HPDE6-E6E7 (cell line): ENCODE measurements around the gene C5.

Experiments used
- DNase-seq: peaks from one replicate; pipeline ENCODE4 v3.0.0; 2011; ENCODE audit warnings: missing footprints; ENCODE audit errors: extremely low spot score

Gene C5

GRCh38 chr9:120925535-120926396 is 124.3 kb downstream of the C5 start:
- no peak for DNase-seq

GRCh38 chr9:120924698-120925534 is 125.2 kb downstream of the C5 start:
- no peak for DNase-seq

- DNase-seq = no peak
These were observed 126.3 kb downstream of the C5 start for GRCh38 chr9:120923620-120924328.

GRCh38 chr9:120922404-120923195 is 127.5 kb downstream of the C5 start:
- DNase-seq = no peak

GRCh38 chr9:120921661-120922181 is 128.4 kb downstream of the C5 start:
- no peak for DNase-seq

GRCh38 chr9:120920806-120921178 is 129.3 kb downstream of the C5 start:
- no peak for DNase-seq

GRCh38 chr9:120919843-120920805 is 130.0 kb downstream of the C5 start:
- DNase-seq = no peak

- no peak for DNase-seq
These were observed 130.9 kb downstream of the C5 start for GRCh38 chr9:120918931-120919842.

- DNase-seq = no peak
These were observed 131.9 kb downstream of the C5 start for GRCh38 chr9:120917929-120918762.

GRCh38 chr9:120916991-120917880 is 132.8 kb downstream of the C5 start:
- DNase-seq = no peak

GRCh38 chr9:120916588-120916987 is 133.5 kb downstream of the C5 start:
- no peak for DNase-seq

- DNase-seq = no peak
These were observed 134.1 kb downstream of the C5 start for GRCh38 chr9:120915854-120916470.

- DNase-seq = no peak
These were observed 135.1 kb downstream of the C5 start for GRCh38 chr9:120914953-120915352.

GRCh38 chr9:120914396-120914795 is 135.7 kb downstream of the C5 start:
- no peak for DNase-seq

- no peak for DNase-seq
These were observed 136.3 kb downstream of the C5 start for GRCh38 chr9:120913647-120914264.
